Stimulated activated CD4-positive, alpha-beta T cell treated with anti-CD3 and anti-CD28 coated beads, Interleukin-15, amount 100 ng/mL, for 1 hour (primary cell): ENCODE data around the gene SYCE3.

Experiments used
- DNase-seq, 2 donors: peaks; one replicate each; pipeline ENCODE4 v3.0.0-alpha.2; 2020; ENCODE audit warnings: low read depth in 1 of 2, low spot score in 1 of 2

The SYCE3 gene

GRCh38 chr22:50600967-50601668 is 38.4 kb upstream of the SYCE3 start:
- DNase-seq: no peak

DNA sequence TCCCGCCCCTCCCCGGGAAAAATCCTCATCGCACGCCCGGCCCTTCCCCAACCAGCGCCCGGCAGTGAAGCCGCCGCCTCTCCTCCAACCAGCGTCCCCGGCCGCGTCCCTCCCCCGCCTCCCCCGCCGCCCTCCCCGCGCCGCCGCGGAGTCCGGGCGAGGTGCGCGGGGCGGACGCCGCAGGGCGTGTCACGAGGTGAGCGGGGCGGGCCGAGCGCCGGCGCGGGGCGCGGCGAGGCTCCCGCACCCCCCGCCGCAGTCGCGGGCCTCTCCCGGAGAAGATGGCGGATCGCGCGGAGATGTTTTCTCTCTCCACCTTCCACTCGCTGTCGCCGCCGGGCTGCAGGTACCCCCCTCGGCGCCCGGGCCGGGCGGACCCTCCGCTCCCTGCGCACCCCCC is 37.8 kb upstream of the SYCE3 start, which contains the start of gene MAPK8IP2:
Gene MAPK8IP2, plus strand, starts transcription at position 256 of the 400 bp plus-strand sequence. Its CDS starts 26 bp downstream, at position 282.
- no peak for DNase-seq

- peak in 1 of 2 donors; percentile 52 for DNase-seq
Observed at GRCh38 chr22:50599816-50600455, 37.2 kb upstream of the SYCE3 start.

DNA sequence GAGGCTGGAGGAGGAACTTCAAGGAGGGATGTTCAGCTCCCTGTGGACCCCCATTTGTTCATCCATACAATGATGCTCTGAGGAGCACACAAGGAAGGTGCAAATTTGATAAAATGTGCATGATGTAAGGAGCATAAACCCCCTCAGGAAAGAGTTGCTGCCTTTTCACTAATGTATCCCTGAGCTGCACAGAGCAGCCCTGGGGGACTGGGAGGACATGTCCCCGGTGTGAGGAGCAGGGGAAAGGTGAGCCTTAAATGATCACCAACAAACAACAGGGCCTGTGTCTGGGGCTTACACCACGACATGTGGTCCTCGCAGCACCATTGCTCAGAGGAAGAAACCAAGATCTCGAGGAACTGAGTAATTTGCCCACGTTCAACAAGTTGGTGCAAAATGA is 34.4 kb upstream of the SYCE3 start:
- no peak for DNase-seq

DNA sequence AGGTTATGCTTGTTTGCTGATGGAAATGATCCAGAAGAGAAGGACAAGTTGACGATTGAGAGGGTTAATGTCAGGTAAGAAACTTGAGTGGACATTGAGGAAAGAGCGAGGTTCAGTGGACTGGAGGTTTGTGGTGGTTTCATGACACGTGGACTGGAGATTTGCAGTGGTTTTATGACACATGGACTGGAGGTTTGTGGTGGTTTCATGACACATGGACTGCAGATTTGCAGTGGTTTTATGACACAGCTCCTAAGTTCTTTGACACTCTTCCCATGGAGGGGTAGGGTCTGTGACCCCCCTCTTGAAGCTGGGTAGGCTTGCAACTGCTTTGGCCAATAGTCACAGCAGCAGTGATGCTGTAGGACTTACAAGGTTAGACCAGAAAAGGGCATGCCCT is 32.5 kb upstream of the SYCE3 start:
- DNase-seq: no peak

- DNase-seq: no peak
Observed at GRCh38 chr22:50587407-50587806, 24.7 kb upstream of the SYCE3 start.

DNA sequence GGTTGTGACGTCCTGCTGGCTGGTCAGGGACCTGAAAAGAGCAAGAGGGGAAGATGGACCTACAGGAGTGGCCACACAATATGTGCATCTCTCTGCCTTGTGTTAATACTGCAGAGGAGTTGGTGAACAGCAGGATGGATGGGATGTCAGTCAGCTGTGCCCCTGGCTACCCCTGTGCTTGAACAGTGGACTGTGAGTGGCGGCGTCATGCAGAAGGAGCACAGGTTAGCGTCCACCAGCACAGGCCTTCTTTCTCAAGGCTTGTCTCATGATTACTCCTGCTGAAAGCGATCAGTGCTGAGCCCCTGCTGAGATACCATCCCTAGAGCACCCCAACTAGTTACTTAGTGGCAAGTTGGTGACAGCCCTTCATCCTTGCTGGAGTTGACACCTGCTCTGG is 23.7 kb upstream of the SYCE3 start:
- DNase-seq: no peak

DNA sequence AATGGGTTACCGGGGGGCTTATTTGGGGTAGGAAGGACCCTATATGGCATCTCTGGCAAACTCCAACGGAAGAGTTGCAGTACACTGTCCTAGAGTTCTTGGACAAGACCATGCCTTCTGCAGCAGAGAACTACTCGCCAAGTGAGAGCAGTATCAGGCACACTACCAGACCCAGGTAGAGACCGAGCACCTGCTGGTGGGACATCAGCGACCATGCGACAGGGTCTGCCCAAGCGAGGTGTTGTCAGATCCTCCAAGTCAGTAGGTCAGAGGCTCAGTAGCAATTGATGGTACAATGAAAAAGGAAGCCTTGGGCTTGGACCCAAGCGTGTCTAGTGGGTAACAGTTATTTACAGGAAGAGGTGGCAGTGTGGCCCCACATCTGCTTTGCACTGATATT is 23.1 kb upstream of the SYCE3 start:
- DNase-seq: no peak

DNA sequence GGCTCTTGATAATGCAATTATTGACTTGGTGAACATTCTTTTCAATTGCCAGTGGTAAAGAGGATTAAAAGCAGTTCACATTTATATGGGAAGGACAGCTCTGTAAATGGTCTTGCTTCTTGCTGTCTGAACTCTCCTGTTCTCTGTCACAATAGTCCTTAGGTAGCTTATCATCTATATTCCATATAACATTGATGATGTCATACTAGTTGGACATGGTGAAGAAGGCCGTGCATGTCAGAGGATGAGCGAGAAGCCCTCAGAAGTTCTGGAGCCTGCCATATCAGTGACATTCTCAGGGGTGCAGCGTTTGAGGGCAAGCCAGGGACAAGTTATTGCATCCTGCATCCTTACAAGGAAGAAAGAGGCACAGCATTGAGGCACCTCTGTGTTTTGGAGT is 22.5 kb upstream of the SYCE3 start:
- DNase-seq: no peak

DNA sequence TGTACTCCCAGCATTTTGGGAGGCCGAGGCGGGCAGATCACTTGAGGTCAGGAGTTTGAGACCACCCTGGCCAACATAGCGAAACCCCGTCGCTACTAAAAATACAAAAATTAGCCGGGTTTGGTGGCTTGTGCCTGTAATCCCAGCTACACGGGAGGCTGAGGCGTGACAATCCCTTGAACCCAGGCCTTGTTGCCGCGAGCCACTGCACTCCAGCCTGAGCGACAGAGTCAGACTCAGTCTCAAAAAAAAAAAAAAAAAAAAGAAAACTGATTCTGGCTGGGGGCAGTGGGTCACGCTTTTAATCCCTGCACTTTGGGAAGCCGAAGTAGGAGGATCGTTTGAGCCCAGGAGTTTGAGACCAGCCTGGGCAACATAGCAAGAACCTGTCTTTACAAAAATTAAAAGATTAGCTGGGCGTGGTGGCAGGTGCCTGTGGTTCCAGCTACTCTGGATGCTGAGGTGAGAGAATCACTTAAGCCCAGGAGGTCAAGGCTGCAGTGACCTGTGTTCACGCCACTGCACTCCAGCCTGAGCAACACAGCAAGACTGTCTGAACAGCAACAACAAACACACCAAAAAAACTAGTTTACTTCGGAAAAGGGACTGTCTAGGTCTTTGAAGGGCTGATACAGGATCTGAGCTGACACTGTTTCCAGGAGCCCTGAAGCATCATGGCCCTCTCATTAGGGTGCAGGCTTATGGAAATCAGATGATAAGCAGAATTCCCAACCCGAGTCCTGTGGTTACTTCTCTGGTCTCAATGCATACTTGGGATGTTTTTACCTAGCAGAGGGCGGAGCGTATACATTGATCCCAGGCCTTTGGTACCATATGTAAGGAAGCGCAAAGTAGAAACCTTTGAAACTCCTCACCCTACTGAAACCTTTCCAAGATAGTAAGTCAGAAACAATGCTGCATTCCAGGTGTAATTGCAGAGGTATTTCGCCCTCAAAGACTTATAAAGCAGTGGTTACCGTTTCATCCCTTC is 21.7 kb upstream of the SYCE3 start:
- DNase-seq: no peak

DNA sequence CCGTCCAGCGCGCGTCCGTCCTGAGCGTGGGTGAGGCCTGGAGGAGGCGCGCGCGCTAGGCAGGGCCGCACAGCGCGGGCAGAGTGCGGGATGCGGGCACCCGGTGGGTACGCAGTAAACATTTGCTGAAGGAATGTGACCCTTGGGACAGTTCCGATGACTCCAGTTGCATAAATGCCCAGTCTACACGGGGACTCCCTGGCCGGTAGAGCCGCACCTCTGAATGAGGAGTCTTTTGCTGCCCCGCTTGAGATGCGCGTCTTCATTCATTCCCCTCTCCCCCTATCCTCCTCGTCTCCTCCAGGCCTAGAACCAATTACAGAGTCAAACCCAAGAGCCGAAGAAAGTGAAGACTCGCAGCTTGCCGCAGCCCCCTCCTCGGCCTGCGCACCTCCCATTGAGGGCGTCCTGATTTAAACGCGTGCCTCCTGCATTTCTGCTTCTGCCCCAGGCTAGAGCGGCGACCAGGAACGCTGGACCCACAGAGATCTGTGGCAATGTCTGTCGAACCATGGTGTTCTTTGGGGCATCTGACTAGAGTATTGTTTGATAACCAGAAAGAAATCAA is 20.7 kb upstream of the SYCE3 start:
- DNase-seq: no peak

DNA sequence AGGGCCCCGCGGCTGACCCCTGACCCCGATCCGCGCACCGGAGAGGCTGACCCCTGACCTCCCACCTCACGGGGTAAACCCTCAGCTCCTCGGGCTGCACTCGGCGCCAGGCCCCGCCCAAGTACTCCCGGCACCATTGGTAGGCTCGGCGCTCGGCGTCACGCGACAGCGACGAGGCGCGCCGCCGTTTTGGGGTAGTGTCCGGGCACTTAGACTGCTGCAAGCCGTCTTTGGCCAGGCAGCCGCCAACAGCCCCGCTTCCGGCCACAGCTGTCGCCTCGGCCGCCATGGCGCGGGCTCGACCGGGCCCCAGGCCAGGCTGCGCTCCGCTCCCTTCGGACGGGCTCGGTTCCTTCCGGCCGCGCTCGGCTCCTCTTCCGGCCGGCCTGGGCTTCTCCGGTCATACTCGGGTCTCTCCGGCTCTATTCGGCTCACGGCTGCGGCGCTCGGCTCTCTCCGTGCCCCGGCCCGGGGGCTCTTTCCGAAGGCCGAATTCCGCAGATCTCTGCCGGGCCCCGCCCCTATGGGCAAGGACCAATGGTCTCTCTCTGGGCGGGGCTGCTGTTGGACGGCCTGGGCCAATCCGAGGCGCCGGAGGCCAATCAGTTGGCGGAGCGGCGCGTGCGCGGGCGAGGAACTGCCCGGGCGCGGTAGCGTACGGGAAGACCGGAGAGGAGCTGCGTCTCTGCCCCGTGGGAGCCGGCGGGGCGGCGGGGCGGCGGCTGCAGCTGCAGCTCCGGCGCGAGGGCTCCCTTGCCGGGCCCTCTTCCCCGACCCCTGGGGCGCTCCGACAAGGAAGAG is 20.0 kb upstream of the SYCE3 start, which contains the start of gene CHKB:
Gene CHKB, minus strand, starts transcription at position 357 of the 801 bp plus-strand sequence. Its CDS starts 68 bp downstream, at position 289.
- DNase-seq: peak; percentile 97

GRCh38 chr22:50581950-50582492 is 19.3 kb upstream of the SYCE3 start:
- no peak for DNase-seq

DNA sequence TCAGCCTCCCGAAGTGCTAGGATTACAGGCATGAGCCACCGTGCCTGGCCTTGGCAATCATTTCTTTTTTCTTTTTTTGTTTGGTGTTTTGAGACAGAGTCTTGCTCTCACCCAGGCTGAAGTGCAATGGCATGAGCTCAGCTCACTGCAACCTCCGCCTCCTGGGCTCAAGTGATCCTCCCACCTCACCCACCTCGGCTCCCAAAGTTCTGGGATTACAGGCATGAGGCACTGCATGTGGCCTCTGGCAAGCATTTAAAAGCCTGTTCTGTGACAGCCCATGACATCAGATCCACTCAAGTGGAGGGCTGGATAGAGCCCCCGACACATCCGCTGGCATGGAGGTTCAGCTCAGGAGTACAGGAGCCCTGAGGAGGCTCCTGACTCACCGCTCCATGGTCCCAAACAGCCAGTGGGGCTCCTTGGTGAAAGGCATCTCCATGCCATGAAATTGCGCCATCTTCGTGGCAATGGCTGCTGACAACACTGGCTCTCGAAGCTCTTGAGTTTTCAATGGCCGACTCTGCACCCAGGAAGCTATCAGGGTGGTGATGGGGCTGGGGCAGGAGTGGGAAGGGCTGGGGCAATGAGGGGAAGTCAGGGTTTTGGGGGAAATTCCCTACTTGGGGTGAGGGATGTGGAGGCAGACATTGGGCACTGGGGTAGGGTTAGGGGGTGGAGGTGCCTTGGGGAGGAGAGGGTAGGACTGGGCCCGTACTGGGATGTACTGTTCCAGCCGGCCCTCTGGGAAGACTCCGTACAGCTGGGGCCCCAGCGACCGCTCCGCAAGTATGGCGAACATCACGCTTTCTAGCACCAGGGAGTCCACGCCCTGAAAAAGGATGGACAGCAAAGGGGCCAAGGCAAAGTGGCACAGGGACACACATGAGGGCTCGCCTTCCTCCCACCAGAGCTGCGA is 18.6 kb upstream of the SYCE3 start:
- DNase-seq: no peak

DNA sequence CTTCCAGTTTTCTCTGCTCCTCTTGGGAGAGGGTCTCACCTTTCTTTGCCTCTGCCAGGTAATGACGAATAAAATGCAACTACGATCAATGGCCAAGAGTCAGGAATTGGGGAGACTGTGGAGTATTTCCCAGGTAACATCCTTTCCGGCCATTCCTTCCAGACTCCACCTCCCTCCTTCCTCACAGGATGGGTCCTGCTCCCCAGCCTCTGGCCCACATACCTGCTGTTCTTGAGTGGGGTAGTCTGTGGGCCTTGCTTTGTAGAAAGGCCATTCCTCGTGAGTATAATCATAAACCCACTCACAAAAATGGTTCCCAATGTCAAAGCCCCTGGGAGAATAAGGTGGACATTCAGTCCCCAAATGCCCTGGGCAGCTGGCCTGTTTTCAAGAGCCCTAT is 17.0 kb upstream of the SYCE3 start:
- no peak for DNase-seq

- no peak for DNase-seq
Observed at GRCh38 chr22:50578776-50579310, 16.1 kb upstream of the SYCE3 start.

DNA sequence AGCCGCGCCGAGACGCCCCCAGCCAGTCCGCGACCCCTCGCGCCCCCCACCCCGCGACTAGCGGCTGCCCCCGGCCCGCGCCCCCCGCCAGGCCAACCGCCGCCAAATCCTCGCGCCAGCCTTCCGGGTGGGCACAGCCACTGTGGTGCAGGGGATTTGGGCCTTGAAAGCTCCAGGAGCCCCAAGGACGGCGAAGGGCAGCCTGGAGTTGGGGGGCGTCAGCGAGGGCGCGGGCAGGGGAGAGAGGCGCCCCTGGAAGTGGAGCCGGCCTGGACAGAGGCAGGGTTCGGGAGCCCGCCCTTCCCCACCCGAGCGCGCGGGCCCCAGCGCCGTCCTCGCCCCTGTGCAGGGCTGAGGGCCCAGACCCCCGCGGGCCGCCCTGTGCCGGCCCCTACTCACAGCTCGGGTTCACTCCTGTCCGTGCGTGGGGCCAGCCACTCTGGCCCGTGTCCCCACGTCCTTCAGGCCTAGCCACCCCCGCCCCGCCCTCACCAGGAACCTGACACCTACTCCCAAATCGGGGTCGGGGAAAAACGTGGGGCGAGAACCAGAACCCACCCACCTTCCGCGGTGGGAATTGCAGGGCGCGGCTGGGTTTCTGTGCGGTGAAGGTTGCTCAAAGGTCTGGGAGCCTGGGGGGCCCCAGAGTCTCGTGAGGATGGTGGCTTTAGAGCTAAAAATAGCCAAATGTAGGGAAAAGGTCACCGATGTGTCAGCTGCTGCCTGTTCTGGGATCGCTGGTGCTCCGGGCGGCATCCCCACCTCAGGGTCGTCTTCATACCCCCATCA is 15.5 kb upstream of the SYCE3 start, which contains the start of gene CPT1B:
Gene CPT1B, minus strand, starts transcription at position 441 of the 789 bp plus-strand sequence. CDS start 512 bp downstream, outside the sequence.
- DNase-seq: no peak

- no peak for DNase-seq
Observed at GRCh38 chr22:50577697-50577986, 14.9 kb upstream of the SYCE3 start.
